Bronchial epithelial cell (primary cell): ENCODE measurements around the gene PRKCH. TPM values are rescaled to one million over a fixed set of nuclear protein-coding genes. Genes with fewer than 3 reads are reported as not detected.

ENCODE experiments used
- DNase-seq: peaks from one replicate; pipeline ENCODE4 v3.0.0-alpha.2; 2010; ENCODE audit warnings: low read depth
- FAIRE-seq: peaks from 2 replicates; lab custom pipeline; 2011; peaks lifted over from hg19 to GRCh38; lab: Jason Lieb, UNC
- H3K27me3 ChIP-seq: 2 replicates; pipeline ENCODE4 v1.5.1; 2011; ENCODE audit warnings: low read length; ENCODE audit not compliant: control insufficient read depth, insufficient read depth
- H3K36me3 ChIP-seq: 2 replicates; pipeline ENCODE4 v1.5.1; 2011; ENCODE audit warnings: low read length; ENCODE audit not compliant: control insufficient read depth, insufficient read depth
- H3K4me3 ChIP-seq: 2 replicates; pipeline ENCODE4 v1.5.1; 2011; ENCODE audit warnings: mild to moderate bottlenecking, low read depth, low read length, control low read depth
- CTCF ChIP-seq: IDR thresholded peaks from 2 replicates; pipeline ENCODE4 v1.5.1; 2011; ENCODE audit warnings: mild to moderate bottlenecking, moderate library complexity, low read length, control low read depth, inconsistent platforms; ENCODE audit not compliant: insufficient read depth, severe bottlenecking
- total RNA-seq: library from RNA; depleted of rRNA; stranded (reverse); fragments of >200 nt; gene quantifications from 2 replicates; pipeline ENCODE4 v1.2.1, GENCODE V29; 2014

Gene PRKCH
- total RNA-seq, 1 donor from 2014 or later: 24.5 TPM

GRCh38 chr14:61471297-61472005, 150.1 kb downstream of the PRKCH start:
- no peak for TF ChIP-seq CTCF
- DNase-seq (no peak), FAIRE-seq (no peak)
- Histone ChIP-seq H3K27me3 (no peaks in the 10 kb centered on the region), H3K4me3 (no peak overlapping the region), H3K36me3 (no peaks in the 10 kb centered on the region)

- DNase-seq (peak; percentile 98), FAIRE-seq (no peak)
- no peak overlapping the region for H3K4me3 ChIP-seq
- H3K27me3 ChIP-seq: no peaks in the 10 kb centered on the region
- H3K36me3 ChIP-seq: no peaks in the 10 kb centered on the region
- TF ChIP-seq CTCF: no peak
Observed at GRCh38 chr14:61472011-61472672, 150.8 kb downstream of the PRKCH start.

- FAIRE-seq: no peak
- no peak for TF ChIP-seq CTCF
- no peak overlapping the region for H3K4me3 ChIP-seq
- H3K36me3 ChIP-seq: no peaks in the 10 kb centered on the region
- no peaks in the 10 kb centered on the region for H3K27me3 ChIP-seq
- DNase-seq: no peak
Observed at GRCh38 chr14:61472801-61473376, 151.5 kb downstream of the PRKCH start.

- no peak for TF ChIP-seq CTCF
- no peaks in the 10 kb centered on the region for H3K36me3 ChIP-seq
- H3K4me3 ChIP-seq: no peak overlapping the region
- H3K27me3 ChIP-seq: no peaks in the 10 kb centered on the region
- FAIRE-seq (no peak), DNase-seq (no peak)
Observed at GRCh38 chr14:61474015-61474414, 152.6 kb downstream of the PRKCH start.

GRCh38 chr14:61474701-61475100, 153.3 kb downstream of the PRKCH start:
- Histone ChIP-seq H3K27me3 (no peaks in the 10 kb centered on the region), H3K4me3 (no peak overlapping the region), H3K36me3 (no peaks in the 10 kb centered on the region)
- TF ChIP-seq CTCF: no peak
- DNase-seq (no peak), FAIRE-seq (no peak)
